Spinal cord (tissue), 10 donors: ENCODE results near the gene IARS2. TPM values are rescaled to one million over a fixed set of nuclear protein-coding genes. Genes with fewer than 3 reads are reported as not detected.
"Not testable (repeated sequence)": the region's sequence is repeated elsewhere in the genome, so short reads cannot be mapped to it uniquely, and the experiment has no call there.

ENCODE experiments used
- DNase-seq, 6 donors: peaks; one replicate each; pipeline versions ENCODE4 v3.0.0 to v3.0.0-alpha.2; 2013 to 2015; ENCODE audit warnings: low spot score in 6 of 6, low read depth in 4 of 6
- H3K27ac ChIP-seq: one replicate; pipeline ENCODE4 v1.5.1; 2013; ENCODE audit warnings: low read depth, low read length, control low read depth
- H3K27me3 ChIP-seq: one replicate; pipeline ENCODE4 v1.6.1; 2013; ENCODE audit warnings: low read length; ENCODE audit not compliant: control insufficient read depth, insufficient read depth
- H3K36me3 ChIP-seq: one replicate; pipeline ENCODE4 v1.6.1; 2013; ENCODE audit warnings: low read length; ENCODE audit not compliant: control insufficient read depth, insufficient read depth
- H3K4me1 ChIP-seq: one replicate; pipeline ENCODE4 v1.6.1; 2013; ENCODE audit warnings: low read length; ENCODE audit not compliant: control insufficient read depth, insufficient read depth
- H3K4me3 ChIP-seq: one replicate; pipeline ENCODE4 v1.5.1; 2013; ENCODE audit warnings: low read depth, low read length, control low read depth
- H3K9me3 ChIP-seq: one replicate; pipeline ENCODE4 v1.6.1; 2013; ENCODE audit warnings: low read length; ENCODE audit not compliant: control insufficient read depth, insufficient read depth
- WGBS: methylation state at CpG from one replicate; pipeline ENCODE4 v1.1.5; 2013; ENCODE audit warnings: missing lambda C conversion rate; ENCODE audit not compliant: insufficient coverage; 5-methylcytosine and 5-hydroxymethylcytosine counted together
- polyA plus RNA-seq, 2 donors: library from polyadenylated mRNA; unstranded; fragments of 120-200 nt; gene quantifications; one replicate each; pipeline ENCODE4 v1.2.1, GENCODE V29; 2013; ENCODE audit not compliant: insufficient read length in 2 of 2
- total RNA-seq, 2 donors: library from RNA; depleted of rRNA in 1 of 2; stranded (reverse); fragments of 120-200 nt in 1 of 2; fragments of >200 nt in 1 of 2; gene quantifications; one replicate each; pipeline versions ENCODE4 v1.2.3 to v1.2.4, GENCODE V29; 2013 to 2014
- donor health status: healthy.

IARS2 gene
- total and polyA plus RNA-seq, 4 donors = 51.9 to 77.3 (median 59.4) TPM

DNA sequence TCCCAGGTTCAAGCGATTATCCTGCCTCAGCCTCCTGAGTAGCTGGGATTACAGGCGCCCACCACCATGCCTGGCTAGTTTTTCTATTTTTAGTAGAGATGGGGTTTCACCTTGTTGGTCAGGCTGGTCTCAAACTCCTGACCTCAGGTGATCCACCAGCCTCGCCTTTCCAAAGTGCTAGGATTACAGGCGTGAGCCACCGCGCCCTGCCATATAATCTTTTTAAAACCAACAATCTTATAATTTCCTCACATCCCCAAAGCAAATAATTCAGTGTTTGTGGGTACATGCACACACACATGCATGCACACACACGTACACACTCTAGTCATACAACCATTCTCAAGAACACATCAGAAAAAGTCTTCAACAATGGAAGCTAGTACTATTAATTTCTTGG lies 64.6 kb downstream of the IARS2 start:
- H3K27me3 ChIP-seq, H3K4me3 ChIP-seq, H3K36me3 ChIP-seq, DNase-seq, H3K4me1 ChIP-seq, H3K27ac ChIP-seq, H3K9me3 ChIP-seq: not testable (repeated sequence)
- WGBS = no CpG with 5 or more reads among the region's 7 CpGs

DNA sequence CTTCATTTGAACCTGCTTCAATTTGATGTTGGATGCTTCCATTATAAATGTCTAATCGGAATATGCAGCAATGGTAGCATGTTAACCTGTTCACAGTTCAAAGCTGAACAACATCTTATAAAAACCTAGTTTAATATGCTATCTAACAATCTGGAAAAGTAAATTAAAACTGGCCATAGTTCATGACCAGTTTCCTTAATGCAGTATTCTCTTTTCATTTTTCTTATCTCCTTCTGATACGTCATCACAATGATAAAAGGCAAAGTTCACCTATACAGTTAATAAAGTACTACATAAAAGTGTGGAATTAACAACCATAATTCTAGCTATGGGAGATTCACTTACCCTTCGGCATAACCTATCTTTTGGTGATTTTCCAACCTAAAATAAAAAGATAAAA lies 65.1 kb downstream of the IARS2 start:
- no peaks in the 10 kb centered on the region for H3K9me3 ChIP-seq
- no peak overlapping the region for H3K4me3 ChIP-seq
- no peaks in the 10 kb centered on the region for H3K27me3 ChIP-seq
- H3K36me3 ChIP-seq = peaks cover 10% of the 10 kb centered on the region
- no peaks in the 10 kb centered on the region for H3K4me1 ChIP-seq
- WGBS = no CpG with 5 or more reads among the region's 3 CpGs
- H3K27ac ChIP-seq = no peak overlapping the region
- DNase-seq = no peak

DNA sequence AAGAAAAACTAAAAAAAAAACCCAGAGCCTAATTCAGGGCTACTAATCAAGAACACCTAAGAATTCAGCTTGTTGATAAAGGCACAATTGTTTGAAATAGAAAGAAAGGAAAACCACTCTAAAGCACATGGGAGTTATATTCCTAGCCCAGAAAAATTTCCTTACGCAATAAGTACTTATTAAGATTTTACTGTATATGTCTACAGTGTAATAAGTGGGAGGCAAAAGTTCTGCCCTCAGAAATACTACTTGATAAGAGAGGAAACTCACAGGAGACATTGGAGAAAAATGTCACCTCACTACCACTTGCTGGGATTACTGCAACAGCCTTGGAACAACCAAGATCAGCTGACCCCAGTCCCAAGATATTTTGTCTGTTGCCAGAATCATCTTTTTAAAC lies 66.1 kb downstream of the IARS2 start:
- no CpG with 5 or more reads among the region's 1 CpG for WGBS
- H3K9me3 ChIP-seq = no peaks in the 10 kb centered on the region
- no peak overlapping the region for H3K27ac ChIP-seq

DNA sequence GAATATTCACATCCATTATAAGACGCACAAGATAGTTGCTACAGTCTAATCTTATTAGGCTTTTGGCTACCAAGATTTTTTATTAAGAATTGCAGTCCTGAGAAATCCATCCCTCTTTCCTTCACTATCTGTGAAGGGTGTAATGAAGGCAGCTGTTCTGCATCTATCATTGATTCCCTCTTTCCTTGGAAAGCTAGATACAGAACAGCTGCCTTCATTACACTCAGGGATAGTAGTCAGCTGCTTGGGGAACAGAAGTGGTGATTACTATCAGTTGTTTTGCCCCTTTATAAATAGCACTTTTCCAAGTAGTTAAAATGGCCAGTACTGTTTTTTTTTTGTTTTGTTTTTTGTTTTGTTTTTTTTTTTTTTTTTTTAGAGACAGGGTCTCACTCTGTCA lies 70.2 kb downstream of the IARS2 start:
- peak in 1 of 6 donors; percentile 59 for DNase-seq
- Histone ChIP-seq H3K4me3 (no peak overlapping the region), H3K36me3 (peaks cover 5% of the 10 kb centered on the region), H3K27ac (no peak overlapping the region), H3K4me1 (no peaks in the 10 kb centered on the region), H3K27me3 (no peaks in the 10 kb centered on the region), H3K9me3 (no peaks in the 10 kb centered on the region)
- WGBS = no CpG with 5 or more reads among the region's 1 CpG

More for the DNA sequence above, 66.1 kb downstream of the IARS2 start:
- no peaks in the 10 kb centered on the region for H3K4me1 ChIP-seq
- no peaks in the 10 kb centered on the region for H3K27me3 ChIP-seq
- H3K4me3 ChIP-seq = no peak overlapping the region
- no peak for DNase-seq
- peaks cover 10% of the 10 kb centered on the region for H3K36me3 ChIP-seq

DNA sequence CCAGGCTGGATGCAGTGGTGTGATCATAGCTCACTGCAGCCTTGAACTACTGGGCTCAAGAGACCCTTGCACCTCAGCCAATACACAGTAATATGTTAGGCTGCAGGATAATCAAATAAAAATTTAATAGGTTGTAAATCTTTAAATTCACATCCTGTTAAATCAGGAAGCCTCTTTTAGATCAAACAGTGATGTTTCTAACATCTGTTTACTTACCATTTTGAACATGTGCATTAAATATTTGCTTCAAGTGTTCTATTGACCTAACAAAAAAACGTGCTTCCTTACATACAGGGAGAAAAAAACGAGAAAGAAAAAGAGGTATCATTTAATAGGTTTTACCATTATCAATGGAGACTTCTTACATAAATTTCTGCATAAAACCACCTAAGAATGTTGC lies 70.6 kb downstream of the IARS2 start:
- Histone ChIP-seq H3K27ac (no peak overlapping the region), H3K27me3 (no peaks in the 10 kb centered on the region), H3K4me1 (no peaks in the 10 kb centered on the region), H3K36me3 (peaks cover 8% of the 10 kb centered on the region), H3K4me3 (no peak overlapping the region), H3K9me3 (no peaks in the 10 kb centered on the region)
- WGBS = no CpG with 5 or more reads among the region's 2 CpGs
- DNase-seq = no peak

DNA sequence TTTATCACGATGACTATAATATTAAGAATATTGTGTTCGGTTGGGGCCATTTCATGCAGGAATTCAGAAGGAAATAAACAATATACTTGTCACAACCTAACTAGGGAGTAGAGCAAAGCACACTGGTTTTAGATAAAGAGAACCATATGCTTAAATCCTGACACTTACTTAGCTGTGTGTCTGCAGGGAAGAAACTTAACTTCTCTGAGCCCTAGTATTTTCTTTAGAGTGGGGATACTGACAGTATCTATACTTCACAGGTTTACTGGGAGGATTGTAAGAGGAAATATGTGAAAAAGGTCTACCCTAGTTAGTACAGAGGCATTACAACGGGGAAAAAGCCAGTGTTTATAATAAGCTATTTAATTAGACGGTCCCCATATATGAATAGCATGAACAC lies 72.9 kb downstream of the IARS2 start:
- no peak for DNase-seq
- no peak overlapping the region for H3K27ac ChIP-seq
- no peaks in the 10 kb centered on the region for H3K4me1 ChIP-seq
- H3K4me3 ChIP-seq = no peak overlapping the region
- peaks cover 12% of the 10 kb centered on the region for H3K36me3 ChIP-seq
- no peaks in the 10 kb centered on the region for H3K9me3 ChIP-seq
- no peaks in the 10 kb centered on the region for H3K27me3 ChIP-seq
- WGBS = 100% methylated on average over 1 of the region's 4 CpGs

DNA sequence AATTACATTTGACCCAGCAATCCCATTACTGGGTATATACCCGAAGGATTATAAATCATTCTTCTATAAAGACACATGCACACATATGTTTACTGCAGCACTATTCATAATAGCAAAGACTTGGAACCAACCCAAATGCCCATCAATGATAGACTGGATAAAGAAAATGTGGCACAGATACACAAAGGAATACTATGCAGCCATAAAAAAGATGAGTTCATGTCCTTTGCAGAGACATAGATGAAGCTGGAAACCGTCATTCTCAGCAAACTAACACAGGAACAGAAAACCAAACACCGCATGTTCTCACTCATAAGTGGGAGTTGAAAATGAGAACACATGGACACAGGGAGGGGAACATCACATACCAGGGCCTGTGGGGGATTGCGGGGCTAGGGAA lies 76.0 kb downstream of the IARS2 start:
- H3K27ac ChIP-seq, H3K4me1 ChIP-seq, H3K4me3 ChIP-seq, H3K9me3 ChIP-seq, DNase-seq, H3K27me3 ChIP-seq: not testable (repeated sequence)
- WGBS = 100% methylated on average over 1 of the region's 4 CpGs
- peaks cover 12% of the 10 kb centered on the region for H3K36me3 ChIP-seq

DNA sequence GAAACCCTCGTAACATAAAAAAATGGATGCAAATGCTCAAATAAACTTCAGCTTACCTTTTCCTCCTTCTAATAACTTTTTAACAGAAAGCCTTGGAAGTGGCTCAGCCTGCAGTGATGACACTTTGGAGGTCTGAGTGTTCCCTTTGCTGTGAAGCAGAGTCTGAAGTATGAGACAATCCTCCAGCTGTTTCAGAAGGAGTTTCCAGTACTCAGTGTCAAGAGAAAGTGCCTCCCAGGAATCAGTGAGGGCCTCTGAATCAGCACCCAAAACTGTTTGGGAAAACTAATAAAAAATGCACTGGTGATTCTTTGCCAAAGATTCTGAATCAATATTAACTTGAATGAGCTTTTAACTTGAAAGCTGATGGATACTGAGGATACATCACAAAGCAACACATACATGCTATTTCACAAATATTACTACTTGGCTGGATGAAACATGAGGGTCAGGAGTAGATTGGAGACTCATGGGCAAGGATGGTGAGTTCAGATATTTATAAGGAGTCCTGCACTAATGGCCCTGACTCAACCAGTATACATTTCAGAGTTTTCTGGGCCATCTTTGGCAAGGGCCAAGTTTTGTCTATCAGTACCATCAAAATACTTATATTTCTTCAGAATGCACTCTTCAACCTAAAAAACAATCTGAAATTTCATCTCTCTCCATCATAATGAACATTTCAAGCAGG lies 77.0 kb downstream of the IARS2 start:
- Histone ChIP-seq H3K4me3 (no peak overlapping the region), H3K36me3 (peaks cover 14% of the 10 kb centered on the region), H3K9me3 (no peaks in the 10 kb centered on the region), H3K27me3 (no peaks in the 10 kb centered on the region), H3K27ac (no peak overlapping the region), H3K4me1 (no peaks in the 10 kb centered on the region)
- 100% methylated on average over 1 of the region's 1 CpG for WGBS
- DNase-seq = no peak

DNA sequence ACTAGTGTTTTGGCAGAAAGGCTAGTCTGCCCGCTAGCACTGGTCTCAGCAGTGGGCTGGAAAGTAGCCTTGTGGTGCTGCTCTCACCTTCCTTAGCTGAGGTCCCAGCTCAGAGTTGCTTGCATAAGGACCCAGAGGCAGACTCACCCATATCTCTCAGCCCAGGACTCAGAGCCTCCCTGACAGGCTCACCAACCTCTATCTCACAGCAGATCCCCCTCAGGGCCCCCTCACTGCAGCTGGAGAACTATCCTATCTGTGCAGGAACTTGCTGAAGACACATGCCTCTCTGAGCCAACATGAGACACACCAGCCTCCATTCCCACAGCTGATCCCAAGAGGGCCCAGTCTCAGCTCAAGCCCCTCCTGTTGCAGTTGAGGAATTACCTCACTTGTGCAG lies 82.6 kb downstream of the IARS2 start:
- Histone ChIP-seq H3K27ac (no peak overlapping the region), H3K36me3 (peaks cover 10% of the 10 kb centered on the region), H3K4me3 (no peak overlapping the region), H3K4me1 (no peaks in the 10 kb centered on the region), H3K9me3 (no peaks in the 10 kb centered on the region), H3K27me3 (no peaks in the 10 kb centered on the region)
- DNase-seq = no peak
- 100% methylated on average over 1 of the region's 1 CpG for WGBS

DNA sequence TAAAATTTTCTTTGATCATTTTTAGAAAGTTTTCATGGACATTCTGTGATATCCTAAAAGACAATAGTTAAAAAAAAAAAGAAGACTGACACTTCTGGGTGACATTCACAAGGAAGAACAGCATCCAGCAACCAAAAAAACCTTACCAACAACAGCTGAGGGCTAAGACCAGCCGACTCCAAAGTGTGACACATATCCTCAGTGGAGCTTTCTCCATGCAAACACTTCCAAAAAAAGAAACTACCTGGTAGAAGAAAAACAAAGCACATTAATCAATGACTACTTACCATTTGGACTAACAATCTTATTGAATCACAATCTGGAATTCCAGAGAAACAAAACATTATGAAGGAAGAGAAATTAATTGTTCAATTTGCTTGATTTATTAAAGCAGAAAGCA lies 88.2 kb downstream of the IARS2 start:
- no peak overlapping the region for H3K27ac ChIP-seq
- no peaks in the 10 kb centered on the region for H3K9me3 ChIP-seq
- no peak overlapping the region for H3K4me3 ChIP-seq
- no peaks in the 10 kb centered on the region for H3K36me3 ChIP-seq
- DNase-seq = no peak
- no peaks in the 10 kb centered on the region for H3K4me1 ChIP-seq
- WGBS = 100% methylated on average over 1 of the region's 1 CpG
- H3K27me3 ChIP-seq = no peaks in the 10 kb centered on the region
